ENCODE results near the gene GPR31.
A peak's percentile ranks its signal among the peaks of the same experiment; 100 is the strongest.

Gene GPR31

GRCh38 chr6:167152862-167153261 lies 4.9 kb downstream of the GPR31 start:
- Histone ChIP-seq H3K9ac (ENCODE audit: low read depth in 1 of 2, low read length in 2 of 2) (no peak overlapping the region), H3K4me3 (ENCODE audit: low read length in 2 of 2) (peak overlapping the region in 1 of 2 donors; percentile 63), H3K9me3 (ENCODE audit: control insufficient read depth in 2 of 2, low read length in 2 of 2) (no peaks in the 10 kb centered on the region), H3K27me3 (ENCODE audit: control insufficient read depth in 2 of 2, insufficient read depth in 2 of 2, low read length in 2 of 2) (no peaks in the 10 kb centered on the region), H3K4me1 (ENCODE audit: control insufficient read depth in 2 of 2, insufficient read depth in 2 of 2, low read length in 2 of 2) (no peaks in the 10 kb centered on the region), H3K36me3 (ENCODE audit: control insufficient read depth in 2 of 2, insufficient read depth in 2 of 2, low read length in 2 of 2) (no peaks in the 10 kb centered on the region), H3K27ac (ENCODE audit: low read depth in 2 of 2, low read length in 2 of 2) (no peak overlapping the region)

- no peaks in the 10 kb centered on the region for H3K27me3 ChIP-seq (ENCODE audit: control insufficient read depth in 2 of 2, insufficient read depth in 2 of 2, low read length in 2 of 2)
Measured at GRCh38 chr6:167151648-167152047, 6.1 kb downstream of the GPR31 start.

GRCh38 chr6:167150941-167151549 lies 6.7 kb downstream of the GPR31 start:
- Histone ChIP-seq H3K4me3 (ENCODE audit: low read length in 2 of 2) (no peak overlapping the region), H3K9me3 (ENCODE audit: control insufficient read depth in 2 of 2, low read length in 2 of 2) (no peaks in the 10 kb centered on the region), H3K36me3 (ENCODE audit: control insufficient read depth in 2 of 2, insufficient read depth in 2 of 2, low read length in 2 of 2) (no peaks in the 10 kb centered on the region), H3K4me1 (ENCODE audit: control insufficient read depth in 2 of 2, insufficient read depth in 2 of 2, low read length in 2 of 2) (no peaks in the 10 kb centered on the region), H3K27ac (ENCODE audit: low read depth in 2 of 2, low read length in 2 of 2) (no peak overlapping the region), H3K27me3 (ENCODE audit: control insufficient read depth in 2 of 2, insufficient read depth in 2 of 2, low read length in 2 of 2) (no peaks in the 10 kb centered on the region), H3K9ac (ENCODE audit: low read depth in 1 of 2, low read length in 2 of 2) (no peak overlapping the region)

More at GRCh38 chr6:167151648-167152047, 6.1 kb downstream of the GPR31 start:
- Histone ChIP-seq H3K4me3 (ENCODE audit: low read length in 2 of 2) (no peak overlapping the region), H3K9me3 (ENCODE audit: control insufficient read depth in 2 of 2, low read length in 2 of 2) (no peaks in the 10 kb centered on the region), H3K4me1 (ENCODE audit: control insufficient read depth in 2 of 2, insufficient read depth in 2 of 2, low read length in 2 of 2) (no peaks in the 10 kb centered on the region), H3K9ac (ENCODE audit: low read depth in 1 of 2, low read length in 2 of 2) (no peak overlapping the region), H3K27ac (ENCODE audit: low read depth in 2 of 2, low read length in 2 of 2) (no peak overlapping the region), H3K36me3 (ENCODE audit: control insufficient read depth in 2 of 2, insufficient read depth in 2 of 2, low read length in 2 of 2) (no peaks in the 10 kb centered on the region)

GRCh38 chr6:167148997-167149396 lies 8.8 kb downstream of the GPR31 start:
- Histone ChIP-seq H3K27ac (ENCODE audit: low read depth in 2 of 2, low read length in 2 of 2) (no peak overlapping the region), H3K9me3 (ENCODE audit: control insufficient read depth in 2 of 2, low read length in 2 of 2) (no peaks in the 10 kb centered on the region), H3K4me3 (ENCODE audit: low read length in 2 of 2) (no peak overlapping the region), H3K27me3 (ENCODE audit: control insufficient read depth in 2 of 2, insufficient read depth in 2 of 2, low read length in 2 of 2) (no peaks in the 10 kb centered on the region), H3K4me1 (ENCODE audit: control insufficient read depth in 2 of 2, insufficient read depth in 2 of 2, low read length in 2 of 2) (no peaks in the 10 kb centered on the region), H3K9ac (ENCODE audit: low read depth in 1 of 2, low read length in 2 of 2) (no peak overlapping the region), H3K36me3 (ENCODE audit: control insufficient read depth in 2 of 2, insufficient read depth in 2 of 2, low read length in 2 of 2) (no peaks in the 10 kb centered on the region)

- Histone ChIP-seq H3K4me1 (ENCODE audit: control insufficient read depth in 2 of 2, insufficient read depth in 2 of 2, low read length in 2 of 2) (no peaks in the 10 kb centered on the region), H3K4me3 (ENCODE audit: low read length in 2 of 2) (no peak overlapping the region), H3K27me3 (ENCODE audit: control insufficient read depth in 2 of 2, insufficient read depth in 2 of 2, low read length in 2 of 2) (no peaks in the 10 kb centered on the region), H3K36me3 (ENCODE audit: control insufficient read depth in 2 of 2, insufficient read depth in 2 of 2, low read length in 2 of 2) (no peaks in the 10 kb centered on the region), H3K9ac (ENCODE audit: low read depth in 1 of 2, low read length in 2 of 2) (no peak overlapping the region), H3K9me3 (ENCODE audit: control insufficient read depth in 2 of 2, low read length in 2 of 2) (no peaks in the 10 kb centered on the region), H3K27ac (ENCODE audit: low read depth in 2 of 2, low read length in 2 of 2) (no peak overlapping the region)
Measured at GRCh38 chr6:167148021-167148420, 9.8 kb downstream of the GPR31 start.

GRCh38 chr6:167146977-167147376 lies 10.8 kb downstream of the GPR31 start:
- no peak overlapping the region for H3K4me3 ChIP-seq (ENCODE audit: low read length in 2 of 2)
- H3K27me3 ChIP-seq (ENCODE audit: control insufficient read depth in 2 of 2, insufficient read depth in 2 of 2, low read length in 2 of 2): no peaks in the 10 kb centered on the region
- no peaks in the 10 kb centered on the region for H3K4me1 ChIP-seq (ENCODE audit: control insufficient read depth in 2 of 2, insufficient read depth in 2 of 2, low read length in 2 of 2)
- no peak overlapping the region for H3K27ac ChIP-seq (ENCODE audit: low read depth in 2 of 2, low read length in 2 of 2)
- H3K36me3 ChIP-seq (ENCODE audit: control insufficient read depth in 2 of 2, insufficient read depth in 2 of 2, low read length in 2 of 2): no peaks in the 10 kb centered on the region
- no peak overlapping the region for H3K9ac ChIP-seq (ENCODE audit: low read depth in 1 of 2, low read length in 2 of 2)
- no peaks in the 10 kb centered on the region for H3K9me3 ChIP-seq (ENCODE audit: control insufficient read depth in 2 of 2, low read length in 2 of 2)

GRCh38 chr6:167146135-167146534 lies 11.6 kb downstream of the GPR31 start:
- no peaks in the 10 kb centered on the region for H3K36me3 ChIP-seq (ENCODE audit: control insufficient read depth in 2 of 2, insufficient read depth in 2 of 2, low read length in 2 of 2)
- no peak overlapping the region for H3K4me3 ChIP-seq (ENCODE audit: low read length in 2 of 2)
- no peaks in the 10 kb centered on the region for H3K27me3 ChIP-seq (ENCODE audit: control insufficient read depth in 2 of 2, insufficient read depth in 2 of 2, low read length in 2 of 2)
- H3K4me1 ChIP-seq (ENCODE audit: control insufficient read depth in 2 of 2, insufficient read depth in 2 of 2, low read length in 2 of 2): peaks cover 0 to 4% of the 10 kb centered on the region in 2 donors
- no peak overlapping the region for H3K9ac ChIP-seq (ENCODE audit: low read depth in 1 of 2, low read length in 2 of 2)
- no peak overlapping the region for H3K27ac ChIP-seq (ENCODE audit: low read depth in 2 of 2, low read length in 2 of 2)
- no peaks in the 10 kb centered on the region for H3K9me3 ChIP-seq (ENCODE audit: control insufficient read depth in 2 of 2, low read length in 2 of 2)

GRCh38 chr6:167145461-167145860 lies 12.3 kb downstream of the GPR31 start:
- H3K9me3 ChIP-seq (ENCODE audit: control insufficient read depth in 2 of 2, low read length in 2 of 2): no peaks in the 10 kb centered on the region
- peaks cover 0 to 4% of the 10 kb centered on the region in 2 donors for H3K4me1 ChIP-seq (ENCODE audit: control insufficient read depth in 2 of 2, insufficient read depth in 2 of 2, low read length in 2 of 2)
- no peak overlapping the region for H3K27ac ChIP-seq (ENCODE audit: low read depth in 2 of 2, low read length in 2 of 2)
- H3K4me3 ChIP-seq (ENCODE audit: low read length in 2 of 2): no peak overlapping the region
- no peak overlapping the region for H3K9ac ChIP-seq (ENCODE audit: low read depth in 1 of 2, low read length in 2 of 2)
- H3K27me3 ChIP-seq (ENCODE audit: control insufficient read depth in 2 of 2, insufficient read depth in 2 of 2, low read length in 2 of 2): no peaks in the 10 kb centered on the region
- no peaks in the 10 kb centered on the region for H3K36me3 ChIP-seq (ENCODE audit: control insufficient read depth in 2 of 2, insufficient read depth in 2 of 2, low read length in 2 of 2)

GRCh38 chr6:167143041-167143440 lies 14.7 kb downstream of the GPR31 start:
- H3K4me3 ChIP-seq (ENCODE audit: low read length in 2 of 2): no peak overlapping the region
- peaks cover 0 to 4% of the 10 kb centered on the region in 2 donors for H3K4me1 ChIP-seq (ENCODE audit: control insufficient read depth in 2 of 2, insufficient read depth in 2 of 2, low read length in 2 of 2)
- H3K27ac ChIP-seq (ENCODE audit: low read depth in 2 of 2, low read length in 2 of 2): no peak overlapping the region
- no peaks in the 10 kb centered on the region for H3K9me3 ChIP-seq (ENCODE audit: control insufficient read depth in 2 of 2, low read length in 2 of 2)
- H3K9ac ChIP-seq (ENCODE audit: low read depth in 1 of 2, low read length in 2 of 2): no peak overlapping the region
- H3K27me3 ChIP-seq (ENCODE audit: control insufficient read depth in 2 of 2, insufficient read depth in 2 of 2, low read length in 2 of 2): no peaks in the 10 kb centered on the region
- H3K36me3 ChIP-seq (ENCODE audit: control insufficient read depth in 2 of 2, insufficient read depth in 2 of 2, low read length in 2 of 2): no peaks in the 10 kb centered on the region

- Histone ChIP-seq H3K9me3 (ENCODE audit: control insufficient read depth in 2 of 2, low read length in 2 of 2) (no peaks in the 10 kb centered on the region), H3K9ac (ENCODE audit: low read depth in 1 of 2, low read length in 2 of 2) (no peak overlapping the region), H3K4me3 (ENCODE audit: low read length in 2 of 2) (no peak overlapping the region), H3K27me3 (ENCODE audit: control insufficient read depth in 2 of 2, insufficient read depth in 2 of 2, low read length in 2 of 2) (no peaks in the 10 kb centered on the region), H3K4me1 (ENCODE audit: control insufficient read depth in 2 of 2, insufficient read depth in 2 of 2, low read length in 2 of 2) (peaks cover 0 to 4% of the 10 kb centered on the region in 2 donors), H3K36me3 (ENCODE audit: control insufficient read depth in 2 of 2, insufficient read depth in 2 of 2, low read length in 2 of 2) (no peaks in the 10 kb centered on the region), H3K27ac (ENCODE audit: low read depth in 2 of 2, low read length in 2 of 2) (no peak overlapping the region)
Measured at GRCh38 chr6:167142433-167142761, 15.4 kb downstream of the GPR31 start.
